ENCODE data around the gene TGFBI. TPM values are rescaled to one million over a fixed set of nuclear protein-coding genes. Genes with fewer than 3 reads are reported as not detected.

TGFBI gene
- total and polyA plus RNA-seq, 11 donors = 31.8 to 206 (median 50.0) TPM

DNA sequence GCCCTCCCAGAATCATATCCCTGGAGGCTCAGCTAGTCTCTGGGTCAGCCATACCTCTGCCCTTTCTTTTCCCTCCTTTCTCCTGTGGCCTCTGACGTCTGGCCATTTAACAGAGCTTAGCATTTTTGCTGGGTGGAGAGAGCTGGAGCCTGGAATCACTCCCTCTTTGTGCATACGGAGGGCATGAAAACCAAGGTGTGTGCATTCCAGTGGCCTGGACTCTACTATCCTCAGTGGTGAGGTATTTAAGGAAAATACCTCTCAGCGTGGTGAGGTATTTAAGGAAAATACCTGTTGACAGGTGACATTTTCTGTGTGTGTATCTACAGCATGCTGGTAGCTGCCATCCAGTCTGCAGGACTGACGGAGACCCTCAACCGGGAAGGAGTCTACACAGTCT, 27.5 kb downstream of the TGFBI start:
- DNase-seq = no peak
- 89 to 93% (median 90%) methylated on average over 5 of the region's 5 CpGs for WGBS, 4 donors
- TF ChIP-seq, protein P1, sequence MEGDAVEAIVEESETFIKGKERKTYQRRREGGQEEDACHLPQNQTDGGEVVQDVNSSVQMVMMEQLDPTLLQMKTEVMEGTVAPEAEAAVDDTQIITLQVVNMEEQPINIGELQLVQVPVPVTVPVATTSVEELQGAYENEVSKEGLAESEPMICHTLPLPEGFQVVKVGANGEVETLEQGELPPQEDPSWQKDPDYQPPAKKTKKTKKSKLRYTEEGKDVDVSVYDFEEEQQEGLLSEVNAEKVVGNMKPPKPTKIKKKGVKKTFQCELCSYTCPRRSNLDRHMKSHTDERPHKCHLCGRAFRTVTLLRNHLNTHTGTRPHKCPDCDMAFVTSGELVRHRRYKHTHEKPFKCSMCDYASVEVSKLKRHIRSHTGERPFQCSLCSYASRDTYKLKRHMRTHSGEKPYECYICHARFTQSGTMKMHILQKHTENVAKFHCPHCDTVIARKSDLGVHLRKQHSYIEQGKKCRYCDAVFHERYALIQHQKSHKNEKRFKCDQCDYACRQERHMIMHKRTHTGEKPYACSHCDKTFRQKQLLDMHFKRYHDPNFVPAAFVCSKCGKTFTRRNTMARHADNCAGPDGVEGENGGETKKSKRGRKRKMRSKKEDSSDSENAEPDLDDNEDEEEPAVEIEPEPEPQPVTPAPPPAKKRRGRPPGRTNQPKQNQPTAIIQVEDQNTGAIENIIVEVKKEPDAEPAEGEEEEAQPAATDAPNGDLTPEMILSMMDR (IDR thresholded peaks at IDR 0.05) = no peak
- no peak for TF ChIP-seq POLR2A (IDR thresholded peaks at IDR 0.05)
- H3K4me3 ChIP-seq = no peak overlapping the region
- peaks cover 0 to 99% (median 47%) of the 10 kb centered on the region in 9 donors for H3K36me3 ChIP-seq
- ATAC-seq = no peak
- H3K27ac ChIP-seq = peak overlapping the region in 1 of 12 donors; percentile 22
- no peaks in the 10 kb centered on the region for H3K9me3 ChIP-seq
- no peaks in the 10 kb centered on the region for H3K27me3 ChIP-seq
- peaks cover 0 to 55% (median 20%) of the 10 kb centered on the region in 12 donors for H3K4me1 ChIP-seq
- intact Hi-C loops (cut with DNase I) = loop anchor here in 1 of 10 donors (5.0 kb wide), 1 partner anchor 89 kb away; no protein-coding TSS in a partner anchor

DNA sequence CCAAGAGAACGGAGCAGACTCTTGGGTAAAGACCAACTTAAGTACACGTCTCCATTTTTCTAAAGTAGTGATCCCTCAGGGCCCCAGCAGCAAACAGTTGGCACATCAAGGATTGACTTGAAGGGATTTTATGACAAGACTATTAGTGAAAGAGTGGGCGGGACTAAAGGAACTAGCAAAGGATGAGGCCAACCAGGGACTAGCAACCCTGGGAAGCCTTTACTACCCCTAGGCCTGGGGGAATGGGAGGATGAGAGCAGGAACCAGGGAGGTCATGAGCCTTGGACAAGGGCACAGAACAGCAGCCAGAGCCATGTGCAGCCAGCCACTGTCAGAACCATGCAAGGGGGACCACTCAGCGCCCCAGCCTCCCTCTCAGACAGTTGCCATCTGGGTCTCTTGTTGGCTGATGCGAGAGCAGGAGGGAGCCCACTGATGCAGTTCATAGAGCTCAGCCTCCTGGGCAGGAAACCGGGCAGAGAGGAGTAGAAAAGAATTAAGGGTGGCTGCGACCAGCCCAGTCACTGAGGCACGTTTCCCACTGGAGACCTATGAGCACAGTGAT, 28.1 kb downstream of the TGFBI start:
- ATAC-seq (no peak), DNase-seq (no peak)
- Histone ChIP-seq H3K27me3 (no peaks in the 10 kb centered on the region), H3K9me3 (no peaks in the 10 kb centered on the region), H3K4me1 (peaks cover 0 to 55% (median 20%) of the 10 kb centered on the region in 12 donors), H3K4me3 (no peak overlapping the region), H3K27ac (peak overlapping the region in 7 of 12 donors; percentile 51 to 87 (median 69)), H3K36me3 (peaks cover 0 to 99% (median 53%) of the 10 kb centered on the region in 9 donors)
- 88 to 93% (median 91%) methylated on average over 8 of the region's 8 CpGs for WGBS, 4 donors
- intact Hi-C loops (cut with DNase I) = loop anchor here in 1 of 10 donors (5.0 kb wide), 1 partner anchor 90 kb away; no protein-coding TSS in a partner anchor
- TF ChIP-seq, protein P1 (IDR thresholded peaks at IDR 0.05) = no peak
- TF ChIP-seq POLR2A (IDR thresholded peaks at IDR 0.05) = no peak

DNA sequence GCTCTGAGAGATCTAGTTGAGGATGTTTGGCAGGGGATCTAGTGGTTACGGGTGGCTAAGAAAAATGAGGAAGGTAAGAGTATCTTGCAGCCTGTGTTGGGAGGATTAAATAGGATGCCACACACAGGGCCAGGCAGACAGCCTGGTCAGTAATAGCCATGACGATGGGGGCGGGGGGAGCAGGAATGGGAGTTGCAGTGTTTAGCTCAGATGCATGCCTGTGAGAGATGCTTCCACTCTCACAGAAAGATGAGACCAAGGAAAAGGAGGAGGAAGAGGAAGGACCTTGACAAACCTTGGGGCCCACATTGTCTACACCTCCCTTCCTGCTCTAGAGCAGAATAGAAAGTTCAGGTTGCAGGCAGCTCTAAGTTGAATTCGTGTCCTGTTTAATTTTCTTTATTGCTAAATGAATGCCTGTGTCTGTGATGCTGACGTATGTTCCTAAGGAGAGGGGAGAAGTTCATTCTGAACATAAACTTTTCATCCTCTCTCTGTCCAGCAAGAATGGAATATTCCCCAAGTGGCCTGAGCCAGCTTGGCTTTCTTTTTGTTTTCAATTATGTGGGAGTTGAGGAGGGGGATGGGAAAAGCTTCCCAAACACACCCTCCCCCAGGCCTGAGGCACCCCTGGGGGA, 28.7 kb downstream of the TGFBI start:
- H3K27me3 ChIP-seq = no peaks in the 10 kb centered on the region
- H3K9me3 ChIP-seq = no peaks in the 10 kb centered on the region
- H3K36me3 ChIP-seq = peaks cover 0 to 99% (median 59%) of the 10 kb centered on the region in 9 donors
- WGBS, 4 donors = 60 to 77% (median 65%) methylated on average over 5 of the region's 5 CpGs
- H3K4me1 ChIP-seq = peaks cover 0 to 53% (median 20%) of the 10 kb centered on the region in 12 donors
- peak overlapping the region in 11 of 12 donors; percentile 33 to 87 (median 60) for H3K27ac ChIP-seq
- H3K4me3 ChIP-seq = no peak overlapping the region
- ATAC-seq = no peak
- TF ChIP-seq, protein P1 (IDR thresholded peaks at IDR 0.05) = no peak
- TF ChIP-seq POLR2A (IDR thresholded peaks at IDR 0.05) = no peak
- no peak for DNase-seq
- intact Hi-C loops (cut with DNase I) = loop anchor here in 1 of 10 donors (5.0 kb wide), 1 partner anchor 90 kb away; no protein-coding TSS in a partner anchor
